CD4-positive, alpha-beta T cell treated with Interleukin-15 for 4 hours (primary cell): ENCODE results near the gene DACT2.

ENCODE experiments used
- DNase-seq: peaks from one replicate; pipeline ENCODE4 v3.0.0-alpha.2; 2020; ENCODE audit warnings: low spot score

DACT2 gene

GRCh38 chr6:168265827-168266815 is 53.5 kb downstream of the DACT2 start:
- DNase-seq = no peak

GRCh38 chr6:168265394-168265793 is 54.2 kb downstream of the DACT2 start:
- no peak for DNase-seq

GRCh38 chr6:168264593-168265335 is 54.8 kb downstream of the DACT2 start:
- DNase-seq = no peak

- DNase-seq = no peak
Measured at GRCh38 chr6:168263351-168263905, 56.1 kb downstream of the DACT2 start.

GRCh38 chr6:168261234-168261633 is 58.3 kb downstream of the DACT2 start:
- no peak for DNase-seq

GRCh38 chr6:168260420-168260987 is 59.1 kb downstream of the DACT2 start:
- DNase-seq = no peak

- DNase-seq = no peak
Measured at GRCh38 chr6:168258795-168259194, 60.8 kb downstream of the DACT2 start.

GRCh38 chr6:168256940-168257339 is 62.6 kb downstream of the DACT2 start:
- no peak for DNase-seq
